ENCODE results near the gene ANKRD11. TPM values are rescaled to one million over a fixed set of nuclear protein-coding genes. Genes with fewer than 3 reads are reported as not detected.
A peak's percentile ranks its signal among the peaks of the same experiment; 100 is the strongest.

The ANKRD11 gene
- total RNA-seq, 1 donor from 2014 or later, result 63.8 TPM

DNA sequence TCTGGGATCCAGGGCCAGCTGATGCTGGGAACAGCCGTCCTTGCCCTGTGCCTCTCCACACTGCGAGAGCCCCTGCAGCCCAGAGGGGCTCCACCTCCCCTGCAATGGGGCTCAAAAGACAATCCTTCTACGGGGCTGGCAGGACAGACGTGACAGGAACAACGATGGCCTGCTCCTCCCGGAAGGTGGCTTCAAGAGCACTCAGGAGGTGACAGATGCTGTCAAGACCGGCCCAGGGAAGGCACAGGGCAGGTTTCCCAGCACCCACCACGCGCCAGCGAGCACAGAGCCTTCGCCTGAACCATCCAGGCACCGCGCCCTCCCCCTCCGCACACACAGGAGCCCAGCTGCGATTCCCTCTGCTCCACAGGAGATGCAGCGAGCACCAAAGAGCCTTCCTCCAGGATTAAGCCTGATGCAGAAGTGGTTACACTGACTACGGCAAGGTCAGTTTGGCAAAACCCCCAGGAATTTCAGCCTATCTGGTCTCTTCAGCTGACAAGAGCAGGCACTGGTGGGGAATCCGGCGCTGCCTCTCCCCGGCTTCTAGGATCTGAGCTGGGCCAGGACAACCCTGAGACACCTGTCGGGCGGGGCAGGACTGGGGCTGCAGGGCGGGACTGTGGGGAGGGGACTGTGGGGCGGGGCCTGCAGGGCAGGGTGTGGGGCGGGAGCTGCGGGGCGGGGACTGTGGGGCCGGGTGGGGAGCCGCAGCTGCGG is 169.4 kb downstream of the ANKRD11 start:
- Histone ChIP-seq H3K4me3 (peak overlapping the region; percentile 49), H3K27me3 (ENCODE audit: low read depth) (no peaks in the 10 kb centered on the region), H3K4me1 (peaks cover 99% of the 10 kb centered on the region), H3K36me3 (no peaks in the 10 kb centered on the region), H3K27ac (replicated peaks) (peak overlapping the region; percentile 91), H3K9me3 (replicated peaks) (no peaks in the 10 kb centered on the region)
- intact Hi-C loops (cut with micrococcal nuclease), result no loop called here
- TF ChIP-seq, protein P1, sequence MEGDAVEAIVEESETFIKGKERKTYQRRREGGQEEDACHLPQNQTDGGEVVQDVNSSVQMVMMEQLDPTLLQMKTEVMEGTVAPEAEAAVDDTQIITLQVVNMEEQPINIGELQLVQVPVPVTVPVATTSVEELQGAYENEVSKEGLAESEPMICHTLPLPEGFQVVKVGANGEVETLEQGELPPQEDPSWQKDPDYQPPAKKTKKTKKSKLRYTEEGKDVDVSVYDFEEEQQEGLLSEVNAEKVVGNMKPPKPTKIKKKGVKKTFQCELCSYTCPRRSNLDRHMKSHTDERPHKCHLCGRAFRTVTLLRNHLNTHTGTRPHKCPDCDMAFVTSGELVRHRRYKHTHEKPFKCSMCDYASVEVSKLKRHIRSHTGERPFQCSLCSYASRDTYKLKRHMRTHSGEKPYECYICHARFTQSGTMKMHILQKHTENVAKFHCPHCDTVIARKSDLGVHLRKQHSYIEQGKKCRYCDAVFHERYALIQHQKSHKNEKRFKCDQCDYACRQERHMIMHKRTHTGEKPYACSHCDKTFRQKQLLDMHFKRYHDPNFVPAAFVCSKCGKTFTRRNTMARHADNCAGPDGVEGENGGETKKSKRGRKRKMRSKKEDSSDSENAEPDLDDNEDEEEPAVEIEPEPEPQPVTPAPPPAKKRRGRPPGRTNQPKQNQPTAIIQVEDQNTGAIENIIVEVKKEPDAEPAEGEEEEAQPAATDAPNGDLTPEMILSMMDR (IDR thresholded peaks at IDR 0.05; ENCODE audit: borderline replicate concordance), result no peak
- peak; percentile 64 for DNase-seq

DNA sequence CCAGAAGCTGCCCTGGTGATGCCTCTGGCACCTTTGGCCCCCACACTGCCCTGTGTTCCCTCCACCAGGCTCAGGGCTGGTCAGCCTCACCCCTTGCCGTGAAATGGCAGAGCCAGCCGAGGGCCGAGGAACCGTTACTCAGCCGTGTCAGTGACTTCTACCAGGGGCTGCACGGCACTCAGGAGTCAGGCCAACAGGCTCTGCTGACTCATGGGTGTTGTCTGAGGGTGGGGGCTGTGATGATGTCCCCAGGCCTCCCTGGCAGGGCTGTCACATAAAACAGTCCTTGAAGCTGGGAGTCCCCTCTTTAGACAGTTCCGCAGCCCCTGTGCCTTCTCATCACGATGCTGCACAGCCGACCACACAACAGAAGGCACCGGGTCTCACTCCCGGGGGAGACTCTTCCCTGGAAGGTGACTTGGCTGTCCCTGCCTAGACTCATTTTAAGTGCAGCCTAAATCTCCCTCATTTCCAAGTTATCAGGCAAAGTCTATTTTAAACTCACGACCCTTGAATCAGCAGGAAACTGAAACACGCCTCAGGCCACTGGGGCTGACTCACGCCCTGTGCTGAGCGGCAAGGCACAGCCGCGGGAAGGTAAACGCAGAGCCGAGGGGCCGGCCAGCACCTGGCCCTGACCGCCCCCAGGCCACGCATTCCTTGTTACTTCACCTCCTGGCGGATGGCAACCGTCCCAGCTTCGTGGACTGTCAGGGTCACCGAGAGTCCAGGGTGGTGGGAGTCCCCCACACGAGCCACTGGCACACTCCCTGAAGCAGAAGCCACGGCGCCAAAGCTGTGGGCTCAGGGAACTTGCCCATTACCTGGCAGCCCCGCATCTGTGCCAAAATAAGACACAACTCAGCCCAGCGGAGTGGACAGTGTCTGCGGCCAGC is 170.2 kb downstream of the ANKRD11 start:
- Histone ChIP-seq H3K36me3 (no peaks in the 10 kb centered on the region), H3K4me1 (peaks cover 99% of the 10 kb centered on the region), H3K27me3 (ENCODE audit: low read depth) (no peaks in the 10 kb centered on the region), H3K9me3 (replicated peaks) (no peaks in the 10 kb centered on the region), H3K27ac (replicated peaks) (peak overlapping the region; percentile 91), H3K4me3 (peak overlapping the region; percentile 49)
- no peak for DNase-seq
- TF ChIP-seq, protein P1 (IDR thresholded peaks at IDR 0.05; ENCODE audit: borderline replicate concordance), result no peak
- intact Hi-C loops (cut with micrococcal nuclease), result no loop called here

DNA sequence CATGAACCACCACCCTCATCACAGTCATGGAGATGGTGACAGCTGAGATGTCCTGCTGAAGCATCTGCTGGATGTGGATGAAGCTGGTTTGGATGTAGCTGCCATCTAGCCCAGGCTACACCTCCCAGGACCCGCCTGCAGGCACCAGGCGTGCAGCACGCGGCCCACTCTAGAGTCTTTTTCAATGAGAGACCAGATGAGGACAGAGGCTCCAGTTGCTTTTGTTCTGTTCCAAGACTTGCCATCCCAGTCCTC is 170.8 kb downstream of the ANKRD11 start:
- no peak for DNase-seq
- peak overlapping the region; percentile 49 for H3K4me3 ChIP-seq
- intact Hi-C loops (cut with micrococcal nuclease), result no loop called here
- TF ChIP-seq, protein P1 (IDR thresholded peaks at IDR 0.05; ENCODE audit: borderline replicate concordance), result no peak
- H3K4me1 ChIP-seq, result peaks cover 99% of the 10 kb centered on the region
- H3K27ac ChIP-seq (replicated peaks), result peak overlapping the region; percentile 91
- H3K27me3 ChIP-seq (ENCODE audit: low read depth), result no peaks in the 10 kb centered on the region
- H3K36me3 ChIP-seq, result no peaks in the 10 kb centered on the region
- no peaks in the 10 kb centered on the region for H3K9me3 ChIP-seq (replicated peaks)

DNA sequence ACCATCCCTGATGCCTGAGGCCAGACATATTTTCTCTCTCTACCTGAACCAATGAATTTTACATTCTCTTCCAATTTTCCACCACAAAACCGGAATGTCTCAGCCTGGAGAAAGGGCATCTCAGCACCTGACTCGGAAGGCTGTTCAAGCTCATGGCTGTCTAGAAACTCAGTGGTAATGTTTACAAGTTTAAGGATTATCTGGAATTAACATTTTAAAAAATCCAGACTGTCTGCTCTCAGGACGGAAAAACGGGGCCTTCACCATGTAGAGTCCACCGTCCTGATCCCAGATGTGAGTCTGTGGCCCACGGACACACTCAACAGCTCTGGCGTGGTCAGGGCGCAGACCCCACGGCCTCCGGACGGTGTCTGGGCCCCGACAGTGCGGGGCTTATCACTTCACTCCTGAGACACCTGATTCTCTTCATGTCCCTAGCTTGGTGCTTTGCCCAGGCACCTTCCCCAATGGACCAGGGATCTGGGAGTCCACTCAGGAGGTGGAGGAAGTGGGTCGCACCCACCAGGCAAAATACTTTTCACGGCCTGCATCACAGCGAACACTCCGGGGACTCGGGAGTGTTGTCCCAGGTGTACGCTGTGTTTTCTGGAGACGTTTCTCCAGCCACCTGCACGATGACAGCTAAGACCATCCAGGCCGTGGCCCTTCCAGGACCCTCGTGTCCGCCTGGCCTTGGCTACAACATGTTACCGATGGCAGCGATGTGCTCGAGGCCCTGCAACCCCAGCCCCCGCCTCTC is 171.3 kb downstream of the ANKRD11 start:
- intact Hi-C loops (cut with micrococcal nuclease), result no loop called here
- Histone ChIP-seq H3K36me3 (no peaks in the 10 kb centered on the region), H3K4me1 (peaks cover 99% of the 10 kb centered on the region), H3K27me3 (ENCODE audit: low read depth) (no peaks in the 10 kb centered on the region), H3K4me3 (no peak overlapping the region), H3K27ac (replicated peaks) (peak overlapping the region; percentile 91), H3K9me3 (replicated peaks) (no peaks in the 10 kb centered on the region)
- TF ChIP-seq, protein P1 (IDR thresholded peaks at IDR 0.05; ENCODE audit: borderline replicate concordance), result no peak
- no peak for DNase-seq

DNA sequence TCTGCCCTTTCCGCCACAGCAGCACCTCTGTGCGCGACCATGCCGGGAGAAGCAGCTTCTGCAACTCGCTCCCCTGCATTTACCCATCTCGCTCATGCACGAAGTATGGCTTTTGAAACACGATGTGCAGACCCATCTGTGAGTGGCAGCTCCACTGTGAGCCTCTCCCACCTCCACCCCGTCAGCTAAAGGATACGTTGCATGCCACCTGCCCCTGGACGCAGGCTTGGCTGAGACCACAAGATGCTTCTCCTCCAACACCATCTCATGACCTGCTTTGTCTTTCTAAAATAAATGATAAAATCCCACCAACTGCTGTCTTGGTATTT is 172.0 kb downstream of the ANKRD11 start:
- no peak overlapping the region for H3K27ac ChIP-seq (replicated peaks)
- DNase-seq, result no peak
- no peak overlapping the region for H3K4me3 ChIP-seq
- TF ChIP-seq, protein P1 (IDR thresholded peaks at IDR 0.05; ENCODE audit: borderline replicate concordance), result no peak
- H3K36me3 ChIP-seq, result no peaks in the 10 kb centered on the region
- H3K4me1 ChIP-seq, result peaks cover 99% of the 10 kb centered on the region
- intact Hi-C loops (cut with micrococcal nuclease), result no loop called here
- no peaks in the 10 kb centered on the region for H3K9me3 ChIP-seq (replicated peaks)
- H3K27me3 ChIP-seq (ENCODE audit: low read depth), result no peaks in the 10 kb centered on the region
